Uterus (tissue), 4 donors: Measurements from ENCODE around the gene TMSB4X. TPM values are rescaled to one million over a fixed set of nuclear protein-coding genes. Genes with fewer than 3 reads are reported as not detected.

ENCODE experiments used
- DNase-seq, 2 donors: peaks; one replicate each; pipeline ENCODE4 v3.0.0-alpha.2; 2019 to 2020
- H3K27ac ChIP-seq, 2 donors: fragments of 200-600 bp; sonication (generic); 1 replicate in 1 of 2; 2 replicates in 1 of 2; pipeline ENCODE4 v1.5.1; 2016 to 2018
- H3K27me3 ChIP-seq, 2 donors: fragments of 200-600 bp; sonication (generic); one replicate each; pipeline ENCODE4 v1.5.1; 2018 to 2019; ENCODE audit warnings: control low read depth in 1 of 2
- H3K36me3 ChIP-seq, 2 donors: fragments of 200-600 bp; sonication (generic); one replicate each; pipeline ENCODE4 v1.5.1; 2019; ENCODE audit warnings: control low read depth in 1 of 2
- H3K4me1 ChIP-seq, 2 donors: fragments of 200-600 bp; sonication (generic); one replicate each; pipeline ENCODE4 v1.5.1; 2018 to 2019; ENCODE audit warnings: control low read depth in 1 of 2
- H3K4me3 ChIP-seq, 2 donors: fragments of 200-600 bp; sonication (generic); 1 replicate in 1 of 2; 2 replicates in 1 of 2; pipeline ENCODE4 v1.5.1; 2018 to 2019; ENCODE audit warnings: mild to moderate bottlenecking in 1 of 2
- H3K9me3 ChIP-seq, 2 donors: fragments of 200-600 bp; sonication (generic); one replicate each; pipeline ENCODE4 v1.5.1; 2019; ENCODE audit warnings: control low read depth in 1 of 2
- POLR2A ChIP-seq, 2 donors: fragments of 450-650 bp; IDR thresholded peaks; one replicate each; pipeline ENCODE4 v1.6.1; 2016; ENCODE audit warnings: antibody characterized with exemption in 2 of 2, mild to moderate bottlenecking in 1 of 2, moderate library complexity in 1 of 2
- intact Hi-C: fragments of 100-400 bp; cut with DNase I; formaldehyde crosslinking; loops from one replicate; pipeline ENCODE4 v1.15.1; 2023; ENCODE audit warnings: low total_unique reads
- total RNA-seq, 4 donors: library from RNA; depleted of rRNA in 3 of 4; stranded (reverse); fragments of >200 nt in 3 of 4; gene quantifications; one replicate each; pipeline versions ENCODE4 v1.1.0 to v1.2.4, GENCODE V29; 2014 to 2023
- TF ChIP-seq, protein P1 (sequence below), 4 experiments: fragments of 200-600 bp in 2 of 4; fragments of 450-650 bp in 2 of 4; sonication (generic) in 2 of 4; IDR thresholded peaks; one replicate each; pipeline ENCODE4 v1.5.1; 2016 to 2019; ENCODE audit warnings: antibody characterized with exemption in 4 of 4, mild to moderate bottlenecking in 2 of 4, moderate library complexity in 1 of 4
- donor health status: DM: yes; HTN: yes; CAD: no.

TMSB4X gene
- total RNA-seq, 4 donors from 2014 or later, result 2,867 to 6,849 (median 3,091) TPM

DNA sequence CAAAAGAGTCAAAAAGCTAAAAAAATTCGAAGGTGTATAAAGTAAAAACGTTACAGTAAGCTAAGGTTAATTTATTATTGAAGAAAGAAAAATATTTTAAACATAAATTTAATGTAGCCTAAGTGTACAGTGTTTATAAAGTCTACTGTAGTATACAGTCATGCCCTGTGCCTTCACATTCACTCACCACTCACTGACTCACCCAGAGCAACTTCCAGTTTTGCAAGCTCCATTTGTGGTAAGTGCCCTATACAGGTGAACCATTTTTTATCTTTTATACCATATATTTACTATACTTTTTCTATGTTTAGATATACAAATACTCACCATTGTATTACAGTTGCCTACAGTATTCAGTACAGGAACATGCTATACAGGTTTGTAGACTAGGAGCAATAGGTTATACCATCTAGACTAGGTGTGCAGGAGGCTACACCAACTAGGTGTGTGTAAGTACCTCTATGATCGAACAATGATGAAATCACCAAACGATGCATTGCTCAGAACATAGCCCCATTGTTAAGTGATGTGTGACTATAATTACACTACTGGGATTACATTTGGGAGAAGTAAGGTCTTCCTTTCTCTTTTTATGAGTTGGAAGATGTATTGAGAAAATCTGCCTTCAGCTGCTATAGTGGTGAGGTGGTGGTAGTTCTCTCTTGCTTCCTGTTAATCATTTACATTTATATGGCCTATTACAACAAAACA lies 27.2 kb downstream of the TMSB4X start:
- intact Hi-C loops, result loop anchor here (10.0 kb wide), 1 partner anchor 63 kb away; no protein-coding TSS in a partner anchor
- Histone ChIP-seq H3K9me3 (no peaks in the 10 kb centered on the region), H3K27ac (no peak overlapping the region), H3K36me3 (no peaks in the 10 kb centered on the region), H3K27me3 (no peaks in the 10 kb centered on the region), H3K4me1 (no peaks in the 10 kb centered on the region), H3K4me3 (no peak overlapping the region)
- TF ChIP-seq, protein P1, sequence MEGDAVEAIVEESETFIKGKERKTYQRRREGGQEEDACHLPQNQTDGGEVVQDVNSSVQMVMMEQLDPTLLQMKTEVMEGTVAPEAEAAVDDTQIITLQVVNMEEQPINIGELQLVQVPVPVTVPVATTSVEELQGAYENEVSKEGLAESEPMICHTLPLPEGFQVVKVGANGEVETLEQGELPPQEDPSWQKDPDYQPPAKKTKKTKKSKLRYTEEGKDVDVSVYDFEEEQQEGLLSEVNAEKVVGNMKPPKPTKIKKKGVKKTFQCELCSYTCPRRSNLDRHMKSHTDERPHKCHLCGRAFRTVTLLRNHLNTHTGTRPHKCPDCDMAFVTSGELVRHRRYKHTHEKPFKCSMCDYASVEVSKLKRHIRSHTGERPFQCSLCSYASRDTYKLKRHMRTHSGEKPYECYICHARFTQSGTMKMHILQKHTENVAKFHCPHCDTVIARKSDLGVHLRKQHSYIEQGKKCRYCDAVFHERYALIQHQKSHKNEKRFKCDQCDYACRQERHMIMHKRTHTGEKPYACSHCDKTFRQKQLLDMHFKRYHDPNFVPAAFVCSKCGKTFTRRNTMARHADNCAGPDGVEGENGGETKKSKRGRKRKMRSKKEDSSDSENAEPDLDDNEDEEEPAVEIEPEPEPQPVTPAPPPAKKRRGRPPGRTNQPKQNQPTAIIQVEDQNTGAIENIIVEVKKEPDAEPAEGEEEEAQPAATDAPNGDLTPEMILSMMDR (IDR thresholded peaks at IDR 0.05), result no peak
- no peak for TF ChIP-seq POLR2A (IDR thresholded peaks at IDR 0.05)
- no peak for DNase-seq

DNA sequence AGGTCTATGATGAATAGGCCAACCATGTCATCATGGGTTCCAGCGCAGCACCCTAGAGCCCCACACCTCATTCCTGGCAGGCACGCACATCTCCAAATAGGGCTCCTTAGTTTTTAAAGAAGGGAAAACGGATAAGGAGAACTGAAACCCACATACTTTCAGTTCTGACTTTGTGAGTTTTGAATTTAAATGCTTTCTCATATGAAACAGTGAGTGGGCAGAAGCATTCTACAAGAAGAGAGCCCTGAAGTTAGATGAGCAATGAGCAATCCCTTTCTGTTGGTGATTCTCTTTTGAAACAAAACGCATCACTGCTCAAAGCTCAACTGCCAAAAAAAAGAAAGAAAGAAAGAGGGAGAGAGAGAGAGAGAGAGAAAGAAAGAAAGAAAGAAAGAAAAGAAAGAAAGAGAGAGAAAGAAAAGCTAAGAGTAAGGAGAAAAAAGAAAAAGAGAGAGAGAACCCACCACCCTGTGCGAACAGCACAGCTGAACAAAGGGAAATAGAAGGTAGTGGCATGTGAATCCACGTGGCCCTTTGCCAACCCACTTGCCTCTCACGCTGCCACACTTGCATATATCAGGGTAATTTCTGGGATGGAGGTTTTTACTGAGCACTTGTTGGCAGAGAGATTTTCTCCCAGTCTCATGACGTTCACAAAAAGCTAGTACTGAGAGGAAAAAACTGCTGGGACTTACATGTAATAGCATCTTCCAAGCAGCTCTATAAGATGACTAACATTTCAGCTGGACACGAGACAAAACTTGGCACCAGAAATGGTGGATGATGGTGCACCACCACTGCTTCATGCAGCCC lies 31.0 kb downstream of the TMSB4X start:
- H3K4me1 ChIP-seq, result no peaks in the 10 kb centered on the region
- no peaks in the 10 kb centered on the region for H3K27me3 ChIP-seq
- H3K27ac ChIP-seq, result no peak overlapping the region
- H3K36me3 ChIP-seq, result no peaks in the 10 kb centered on the region
- TF ChIP-seq, protein P1 (IDR thresholded peaks at IDR 0.05), result no peak
- TF ChIP-seq POLR2A (IDR thresholded peaks at IDR 0.05), result no peak
- no peak for DNase-seq
- H3K9me3 ChIP-seq, result no peaks in the 10 kb centered on the region
- no peak overlapping the region for H3K4me3 ChIP-seq
- intact Hi-C loops, result loop anchor here (10.0 kb wide), 1 partner anchor 59 kb away; no protein-coding TSS in a partner anchor

DNA sequence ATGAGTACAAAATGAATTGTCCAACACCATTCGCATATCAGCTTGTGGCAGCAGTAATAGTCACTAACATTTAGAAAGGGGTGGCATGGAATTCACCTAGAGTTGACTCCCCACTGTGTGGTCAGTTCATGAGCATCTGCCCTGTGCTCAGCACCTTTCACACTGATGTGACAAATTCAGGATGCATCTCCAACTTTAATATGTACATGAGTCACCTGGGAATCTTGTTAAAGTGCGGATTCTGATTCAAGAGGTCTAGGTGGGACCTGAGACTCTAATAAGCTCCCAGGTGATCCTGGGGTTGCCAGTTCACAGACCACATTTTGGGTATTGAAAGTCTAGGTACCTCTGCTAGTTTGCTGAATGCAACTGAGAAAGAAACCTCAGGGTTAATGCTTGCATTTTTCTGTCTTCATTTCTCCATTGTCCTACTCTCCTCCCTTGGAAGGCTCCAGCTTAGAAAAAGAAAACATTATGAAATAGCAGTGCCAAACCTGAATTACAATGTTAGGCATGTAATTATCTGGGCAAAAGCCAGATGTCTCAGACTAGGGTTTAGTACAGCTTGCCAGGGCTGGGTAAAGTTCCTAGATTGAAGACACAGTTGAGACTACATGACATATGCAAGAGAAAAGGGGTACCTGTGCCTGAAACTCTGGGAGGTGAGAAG lies 32.7 kb downstream of the TMSB4X start:
- Histone ChIP-seq H3K4me1 (no peaks in the 10 kb centered on the region), H3K27me3 (no peaks in the 10 kb centered on the region), H3K27ac (no peak overlapping the region), H3K36me3 (no peaks in the 10 kb centered on the region), H3K9me3 (no peaks in the 10 kb centered on the region), H3K4me3 (no peak overlapping the region)
- intact Hi-C loops, result loop anchor here (10.0 kb wide), 1 partner anchor 57 kb away; no protein-coding TSS in a partner anchor
- no peak for TF ChIP-seq POLR2A (IDR thresholded peaks at IDR 0.05)
- TF ChIP-seq, protein P1 (IDR thresholded peaks at IDR 0.05), result no peak
- no peak for DNase-seq

DNA sequence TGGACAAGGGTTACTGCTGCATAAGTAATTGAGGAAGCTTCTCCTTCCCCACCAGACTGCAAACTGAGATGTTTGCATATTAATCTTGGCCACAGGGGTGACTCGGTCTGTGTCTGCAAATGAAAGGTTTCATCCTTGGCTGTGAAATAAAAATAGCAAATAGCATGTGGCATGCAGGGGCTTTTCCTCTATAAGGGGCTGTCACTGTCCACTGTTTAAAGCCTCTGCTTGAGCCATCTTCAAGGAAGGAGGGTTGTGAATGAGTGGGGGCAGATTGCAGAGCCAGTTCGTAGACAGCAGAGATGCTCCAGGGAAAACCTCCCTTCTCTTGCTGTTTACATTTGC lies 33.3 kb downstream of the TMSB4X start:
- H3K36me3 ChIP-seq, result no peaks in the 10 kb centered on the region
- H3K27me3 ChIP-seq, result no peaks in the 10 kb centered on the region
- no peak for DNase-seq
- intact Hi-C loops, result loop anchor here (10.0 kb wide), 1 partner anchor 57 kb away; no protein-coding TSS in a partner anchor
- H3K27ac ChIP-seq, result no peak overlapping the region
- TF ChIP-seq, protein P1 (IDR thresholded peaks at IDR 0.05), result no peak
- no peak for TF ChIP-seq POLR2A (IDR thresholded peaks at IDR 0.05)
- no peak overlapping the region for H3K4me3 ChIP-seq
- no peaks in the 10 kb centered on the region for H3K4me1 ChIP-seq
- no peaks in the 10 kb centered on the region for H3K9me3 ChIP-seq
